ENCODE results near the gene STAM.
A peak's percentile ranks its signal among the peaks of the same experiment; 100 is the strongest.

GRCh38 chr10:17607603-17608332 lies 36.2 kb upstream of the STAM start:
- TF ChIP-seq, protein P1, sequence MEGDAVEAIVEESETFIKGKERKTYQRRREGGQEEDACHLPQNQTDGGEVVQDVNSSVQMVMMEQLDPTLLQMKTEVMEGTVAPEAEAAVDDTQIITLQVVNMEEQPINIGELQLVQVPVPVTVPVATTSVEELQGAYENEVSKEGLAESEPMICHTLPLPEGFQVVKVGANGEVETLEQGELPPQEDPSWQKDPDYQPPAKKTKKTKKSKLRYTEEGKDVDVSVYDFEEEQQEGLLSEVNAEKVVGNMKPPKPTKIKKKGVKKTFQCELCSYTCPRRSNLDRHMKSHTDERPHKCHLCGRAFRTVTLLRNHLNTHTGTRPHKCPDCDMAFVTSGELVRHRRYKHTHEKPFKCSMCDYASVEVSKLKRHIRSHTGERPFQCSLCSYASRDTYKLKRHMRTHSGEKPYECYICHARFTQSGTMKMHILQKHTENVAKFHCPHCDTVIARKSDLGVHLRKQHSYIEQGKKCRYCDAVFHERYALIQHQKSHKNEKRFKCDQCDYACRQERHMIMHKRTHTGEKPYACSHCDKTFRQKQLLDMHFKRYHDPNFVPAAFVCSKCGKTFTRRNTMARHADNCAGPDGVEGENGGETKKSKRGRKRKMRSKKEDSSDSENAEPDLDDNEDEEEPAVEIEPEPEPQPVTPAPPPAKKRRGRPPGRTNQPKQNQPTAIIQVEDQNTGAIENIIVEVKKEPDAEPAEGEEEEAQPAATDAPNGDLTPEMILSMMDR (conservative IDR thresholded peaks at IDR 0.05; ENCODE audit: low read length), result peak; percentile 97
- no peak for TF ChIP-seq EZH2phosphoT487 (IDR thresholded peaks at IDR 0.05; ENCODE audit: borderline replicate concordance)

Data from Loucy (cell line).